ENCODE results near the gene PRCP.
"Not testable (repeated sequence)": the region's sequence is repeated elsewhere in the genome, so short reads cannot be mapped to it uniquely, and the experiment has no call there.

The PRCP gene

GRCh38 chr11:82920227-82920626 lies 20.0 kb upstream of the PRCP start:
- not testable (repeated sequence) for H3K4ac ChIP-seq (ENCODE audit: low read depth, low read length); H4K5ac ChIP-seq (ENCODE audit: low read length); DNase-seq; H3K79me1 ChIP-seq (ENCODE audit: low read length); H3K4me2 ChIP-seq (ENCODE audit: low read length); H3K27me3 ChIP-seq (ENCODE audit: insufficient read depth, low read length, poor library complexity); H3K36me3 ChIP-seq (ENCODE audit: control insufficient read depth, insufficient read depth, low read length); H3K4me3 ChIP-seq (ENCODE audit: low read length); H3K27ac ChIP-seq (ENCODE audit: low read depth, low read length); H2AK5ac ChIP-seq (ENCODE audit: low read length); H2BK5ac ChIP-seq (ENCODE audit: low read length); H3K18ac ChIP-seq (ENCODE audit: low read length); H4K8ac ChIP-seq (ENCODE audit: low read depth, low read length); H3K79me2 ChIP-seq (ENCODE audit: control insufficient read depth, insufficient read depth, low read length); H2BK120ac ChIP-seq (ENCODE audit: low read depth, low read length); H3K56ac ChIP-seq (ENCODE audit: low read length); H2BK15ac ChIP-seq (replicated peaks; ENCODE audit: low read depth); H3K9ac ChIP-seq (ENCODE audit: low read length); H3K4me1 ChIP-seq (ENCODE audit: control insufficient read depth, low read depth, low read length); H3K23ac ChIP-seq (ENCODE audit: low read length)
- WGBS (ENCODE audit: extremely low coverage, insufficient coverage, low lambda C conversion rate): no CpG with 5 or more reads among the region's 3 CpGs

- not testable (repeated sequence) for H2BK120ac ChIP-seq (ENCODE audit: low read depth, low read length); H3K18ac ChIP-seq (ENCODE audit: low read length); H2AK5ac ChIP-seq (ENCODE audit: low read length); H4K8ac ChIP-seq (ENCODE audit: low read depth, low read length); H3K27me3 ChIP-seq (ENCODE audit: insufficient read depth, low read length, poor library complexity); H3K36me3 ChIP-seq (ENCODE audit: control insufficient read depth, insufficient read depth, low read length); H3K9ac ChIP-seq (ENCODE audit: low read length); H3K79me2 ChIP-seq (ENCODE audit: control insufficient read depth, insufficient read depth, low read length); H3K4me3 ChIP-seq (ENCODE audit: low read length); H3K4me2 ChIP-seq (ENCODE audit: low read length); H2BK15ac ChIP-seq (replicated peaks; ENCODE audit: low read depth); H3K23ac ChIP-seq (ENCODE audit: low read length); H2BK5ac ChIP-seq (ENCODE audit: low read length); H3K56ac ChIP-seq (ENCODE audit: low read length); H3K4ac ChIP-seq (ENCODE audit: low read depth, low read length); H3K4me1 ChIP-seq (ENCODE audit: control insufficient read depth, low read depth, low read length); H4K5ac ChIP-seq (ENCODE audit: low read length); H3K79me1 ChIP-seq (ENCODE audit: low read length); DNase-seq; H3K27ac ChIP-seq (ENCODE audit: low read depth, low read length)
- WGBS (ENCODE audit: extremely low coverage, insufficient coverage, low lambda C conversion rate): no CpG with 5 or more reads among the region's 10 CpGs
Observed at GRCh38 chr11:82919786-82920185, 19.6 kb upstream of the PRCP start.

GRCh38 chr11:82909015-82909640 lies 8.9 kb upstream of the PRCP start:
- Histone ChIP-seq H3K4me2 (ENCODE audit: low read length) (no peak overlapping the region), H2BK120ac (ENCODE audit: low read depth, low read length) (no peak overlapping the region), H4K8ac (ENCODE audit: low read depth, low read length) (no peak overlapping the region), H3K27me3 (ENCODE audit: insufficient read depth, low read length, poor library complexity) (no peaks in the 10 kb centered on the region), H3K4ac (ENCODE audit: low read depth, low read length) (no peak overlapping the region), H3K79me1 (ENCODE audit: low read length) (peaks cover 4% of the 10 kb centered on the region), H3K4me1 (ENCODE audit: control insufficient read depth, low read depth, low read length) (no peaks in the 10 kb centered on the region), H3K79me2 (ENCODE audit: control insufficient read depth, insufficient read depth, low read length) (peaks cover 13% of the 10 kb centered on the region), H3K36me3 (ENCODE audit: control insufficient read depth, insufficient read depth, low read length) (peaks cover 1% of the 10 kb centered on the region), H4K5ac (ENCODE audit: low read length) (no peak overlapping the region), H2AK5ac (ENCODE audit: low read length) (no peak overlapping the region), H2BK15ac (replicated peaks; ENCODE audit: low read depth) (no peak overlapping the region), H3K9ac (ENCODE audit: low read length) (no peak overlapping the region), H3K18ac (ENCODE audit: low read length) (no peak overlapping the region), H3K56ac (ENCODE audit: low read length) (no peak overlapping the region), H3K4me3 (ENCODE audit: low read length) (no peak overlapping the region), H3K23ac (ENCODE audit: low read length) (no peak overlapping the region), H3K27ac (ENCODE audit: low read depth, low read length) (no peak overlapping the region), H2BK5ac (ENCODE audit: low read length) (no peak overlapping the region)
- no CpG with 5 or more reads among the region's 7 CpGs for WGBS (ENCODE audit: extremely low coverage, insufficient coverage, low lambda C conversion rate)
- no peak for DNase-seq

GRCh38 chr11:82908311-82908710 lies 8.1 kb upstream of the PRCP start:
- Histone ChIP-seq H3K27me3 (ENCODE audit: insufficient read depth, low read length, poor library complexity) (no peaks in the 10 kb centered on the region), H3K79me2 (ENCODE audit: control insufficient read depth, insufficient read depth, low read length) (peaks cover 15% of the 10 kb centered on the region), H3K9ac (ENCODE audit: low read length) (no peak overlapping the region), H3K4ac (ENCODE audit: low read depth, low read length) (no peak overlapping the region), H3K4me2 (ENCODE audit: low read length) (no peak overlapping the region), H2BK5ac (ENCODE audit: low read length) (no peak overlapping the region), H2BK15ac (replicated peaks; ENCODE audit: low read depth) (no peak overlapping the region), H3K23ac (ENCODE audit: low read length) (no peak overlapping the region), H4K5ac (ENCODE audit: low read length) (no peak overlapping the region), H3K27ac (ENCODE audit: low read depth, low read length) (no peak overlapping the region), H4K8ac (ENCODE audit: low read depth, low read length) (no peak overlapping the region), H3K79me1 (ENCODE audit: low read length) (peaks cover 4% of the 10 kb centered on the region), H2AK5ac (ENCODE audit: low read length) (no peak overlapping the region), H3K56ac (ENCODE audit: low read length) (no peak overlapping the region), H3K4me1 (ENCODE audit: control insufficient read depth, low read depth, low read length) (no peaks in the 10 kb centered on the region), H3K4me3 (ENCODE audit: low read length) (no peak overlapping the region), H3K18ac (ENCODE audit: low read length) (no peak overlapping the region), H3K36me3 (ENCODE audit: control insufficient read depth, insufficient read depth, low read length) (peaks cover 1% of the 10 kb centered on the region), H2BK120ac (ENCODE audit: low read depth, low read length) (no peak overlapping the region)
- DNase-seq: no peak

- Histone ChIP-seq H3K18ac (ENCODE audit: low read length) (no peak overlapping the region), H3K27ac (ENCODE audit: low read depth, low read length) (no peak overlapping the region), H3K79me1 (ENCODE audit: low read length) (peaks cover 10% of the 10 kb centered on the region), H2BK5ac (ENCODE audit: low read length) (no peak overlapping the region), H2BK120ac (ENCODE audit: low read depth, low read length) (no peak overlapping the region), H3K79me2 (ENCODE audit: control insufficient read depth, insufficient read depth, low read length) (peaks cover 24% of the 10 kb centered on the region), H3K27me3 (ENCODE audit: insufficient read depth, low read length, poor library complexity) (no peaks in the 10 kb centered on the region), H3K9ac (ENCODE audit: low read length) (no peak overlapping the region), H3K36me3 (ENCODE audit: control insufficient read depth, insufficient read depth, low read length) (no peaks in the 10 kb centered on the region), H3K4ac (ENCODE audit: low read depth, low read length) (no peak overlapping the region), H3K4me2 (ENCODE audit: low read length) (no peak overlapping the region), H4K5ac (ENCODE audit: low read length) (no peak overlapping the region), H2AK5ac (ENCODE audit: low read length) (no peak overlapping the region), H4K8ac (ENCODE audit: low read depth, low read length) (no peak overlapping the region), H2BK15ac (replicated peaks; ENCODE audit: low read depth) (no peak overlapping the region), H3K4me1 (ENCODE audit: control insufficient read depth, low read depth, low read length) (peaks cover 6% of the 10 kb centered on the region), H3K56ac (ENCODE audit: low read length) (no peak overlapping the region), H3K4me3 (ENCODE audit: low read length) (no peak overlapping the region), H3K23ac (ENCODE audit: low read length) (no peak overlapping the region)
- WGBS (ENCODE audit: extremely low coverage, insufficient coverage, low lambda C conversion rate): no CpG with 5 or more reads among the region's 5 CpGs
- no peak for DNase-seq
Observed at GRCh38 chr11:82907371-82907770, 7.1 kb upstream of the PRCP start.

GRCh38 chr11:82906931-82907330 lies 6.7 kb upstream of the PRCP start:
- H4K5ac ChIP-seq (ENCODE audit: low read length): no peak overlapping the region
- DNase-seq: no peak
- H3K4me1 ChIP-seq (ENCODE audit: control insufficient read depth, low read depth, low read length): peaks cover 6% of the 10 kb centered on the region
- H2BK120ac ChIP-seq (ENCODE audit: low read depth, low read length): no peak overlapping the region
- H3K4me2 ChIP-seq (ENCODE audit: low read length): no peak overlapping the region
- H3K23ac ChIP-seq (ENCODE audit: low read length): no peak overlapping the region
- no CpG with 5 or more reads among the region's 2 CpGs for WGBS (ENCODE audit: extremely low coverage, insufficient coverage, low lambda C conversion rate)
- H3K79me2 ChIP-seq (ENCODE audit: control insufficient read depth, insufficient read depth, low read length): peaks cover 26% of the 10 kb centered on the region
- no peak overlapping the region for H4K8ac ChIP-seq (ENCODE audit: low read depth, low read length)
- no peak overlapping the region for H2AK5ac ChIP-seq (ENCODE audit: low read length)
- H3K18ac ChIP-seq (ENCODE audit: low read length): no peak overlapping the region
- no peaks in the 10 kb centered on the region for H3K27me3 ChIP-seq (ENCODE audit: insufficient read depth, low read length, poor library complexity)
- H3K79me1 ChIP-seq (ENCODE audit: low read length): peaks cover 9% of the 10 kb centered on the region
- H2BK5ac ChIP-seq (ENCODE audit: low read length): no peak overlapping the region
- H3K9ac ChIP-seq (ENCODE audit: low read length): no peak overlapping the region
- no peak overlapping the region for H3K4me3 ChIP-seq (ENCODE audit: low read length)
- H3K4ac ChIP-seq (ENCODE audit: low read depth, low read length): no peak overlapping the region
- no peak overlapping the region for H3K56ac ChIP-seq (ENCODE audit: low read length)
- no peak overlapping the region for H2BK15ac ChIP-seq (replicated peaks; ENCODE audit: low read depth)
- H3K27ac ChIP-seq (ENCODE audit: low read depth, low read length): no peak overlapping the region
- H3K36me3 ChIP-seq (ENCODE audit: control insufficient read depth, insufficient read depth, low read length): no peaks in the 10 kb centered on the region
